DMS114 treated with DMSO at 0.1 percent for 48 hours (cell line): Measurements from ENCODE around the gene NR2C2AP.

Source experiments
- DNase-seq: peaks from one replicate; lab custom pipeline; 2025; ENCODE audit not compliant: unreplicated experiment; lab: John Stamatoyannopoulos, UW

The NR2C2AP gene

DNA sequence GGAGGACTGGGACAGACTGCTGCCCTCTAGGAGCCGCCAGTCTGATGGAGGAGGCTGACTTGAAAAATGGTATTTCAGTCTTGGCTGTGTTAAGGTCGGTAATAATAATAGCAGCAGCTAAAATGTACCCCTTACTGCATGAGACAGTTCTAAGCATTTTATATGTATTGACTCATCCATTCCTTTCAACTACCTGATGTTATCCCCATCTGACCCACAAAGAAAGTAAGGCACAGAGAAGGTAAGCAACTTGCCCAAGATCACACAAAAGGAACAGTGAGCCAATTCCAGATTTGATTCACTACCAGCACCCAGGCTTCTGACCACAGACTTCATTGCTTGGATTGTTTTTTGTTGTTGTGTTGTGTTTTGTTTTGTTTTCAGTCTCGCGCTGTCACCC, 12.6 kb upstream of the NR2C2AP start:
- DNase-seq: no peak

- DNase-seq: no peak
Observed at GRCh38 chr19:19214892-19215291, 11.7 kb upstream of the NR2C2AP start.

DNA sequence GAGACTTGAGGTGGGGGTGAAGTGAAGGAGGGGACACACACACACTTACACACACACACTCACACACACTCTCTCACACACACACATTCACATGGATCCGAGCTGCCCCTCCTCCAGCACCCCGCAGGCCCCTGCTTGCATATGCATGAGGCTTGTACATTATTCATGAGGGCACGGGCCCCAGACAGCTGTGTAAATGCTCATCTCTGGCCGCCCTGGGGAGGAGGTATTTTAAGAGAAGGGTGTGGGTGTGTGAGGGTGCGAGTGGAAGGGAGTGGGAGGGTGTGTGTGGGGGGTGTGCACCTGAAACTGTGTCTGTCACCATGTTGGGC, 10.9 kb upstream of the NR2C2AP start:
- no peak for DNase-seq

- DNase-seq: no peak
Observed at GRCh38 chr19:19213426-19214158, 10.4 kb upstream of the NR2C2AP start.

GRCh38 chr19:19212916-19213315, 9.7 kb upstream of the NR2C2AP start:
- no peak for DNase-seq

DNA sequence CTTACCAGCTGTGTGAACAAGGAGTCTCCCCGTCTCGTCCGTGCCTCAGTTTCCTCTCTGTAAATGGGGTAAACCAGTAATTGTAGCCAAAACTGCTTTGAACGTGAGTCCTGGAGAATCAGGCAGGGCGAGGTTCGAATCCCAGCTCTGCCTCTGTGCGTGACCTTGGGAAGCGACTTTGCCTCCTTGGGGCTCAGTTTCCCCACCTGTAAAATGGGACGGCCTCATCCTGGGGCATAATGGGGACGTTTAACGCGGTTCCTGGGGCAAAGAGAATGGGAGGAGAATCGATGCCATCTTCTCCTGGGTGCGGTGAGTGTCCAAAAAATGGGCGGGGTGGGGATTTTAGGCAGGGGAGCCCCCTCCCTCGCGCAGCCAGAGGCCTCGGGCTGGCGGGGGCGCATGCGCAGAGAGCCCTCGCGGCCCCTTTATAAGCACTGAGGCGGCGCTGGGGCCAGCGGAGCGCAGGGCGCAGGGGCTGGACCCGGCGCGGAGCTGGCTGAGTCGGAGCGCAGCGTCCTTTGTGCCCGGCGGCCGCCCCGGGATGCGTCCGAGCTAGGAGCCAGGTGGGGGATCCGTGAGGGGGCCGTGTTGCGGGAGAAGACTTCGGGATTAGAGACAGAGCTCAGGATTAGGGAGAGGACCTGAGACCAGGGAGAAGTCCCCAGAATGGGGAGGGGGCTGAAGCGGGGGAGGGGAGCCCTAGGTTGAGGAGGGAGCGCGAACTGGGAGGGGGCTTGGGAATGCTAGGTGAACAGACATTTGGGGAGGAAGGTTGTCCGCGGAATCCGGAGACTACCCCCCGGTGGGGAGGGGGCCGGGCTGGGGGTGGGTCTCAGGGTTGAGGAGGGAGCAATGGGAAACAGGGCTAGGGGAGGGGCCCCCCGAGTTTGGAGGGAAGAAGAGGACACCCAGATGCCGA, 8.5 kb upstream of the NR2C2AP start, which contains the start of gene NCAN:
TSS of gene NCAN (plus strand) at position 460 of the 922 bp plus-strand sequence. CDS start 4,996 bp downstream, outside the sequence.
- peak; percentile 19 for DNase-seq

DNA sequence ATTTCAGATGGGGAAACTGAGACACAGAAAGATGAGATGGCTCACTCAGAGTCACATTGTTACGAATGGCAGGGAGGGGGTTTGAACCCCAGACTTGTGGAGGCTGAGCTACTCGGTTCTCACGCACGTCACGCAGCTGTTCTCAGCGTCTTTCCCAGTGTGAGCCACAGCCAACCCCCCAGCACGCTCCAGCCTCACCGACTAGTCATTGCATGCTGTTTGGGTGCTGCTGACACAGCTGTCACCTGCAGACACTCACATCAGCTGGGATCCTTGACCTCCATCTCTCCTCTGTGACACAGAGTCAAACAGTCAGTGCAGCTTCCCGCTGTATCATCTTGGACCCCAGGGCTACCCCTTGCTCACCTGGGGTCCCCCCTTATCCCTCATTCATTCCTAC, 6.2 kb upstream of the NR2C2AP start:
- no peak for DNase-seq

GRCh38 chr19:19207637-19208572, 4.7 kb upstream of the NR2C2AP start:
- no peak for DNase-seq

GRCh38 chr19:19206938-19207337, 3.7 kb upstream of the NR2C2AP start:
- no peak for DNase-seq

- no peak for DNase-seq
Observed at GRCh38 chr19:19205416-19206410, 2.5 kb upstream of the NR2C2AP start.

GRCh38 chr19:19204181-19204580, 967 bp upstream of the NR2C2AP start:
- DNase-seq: no peak

DNA sequence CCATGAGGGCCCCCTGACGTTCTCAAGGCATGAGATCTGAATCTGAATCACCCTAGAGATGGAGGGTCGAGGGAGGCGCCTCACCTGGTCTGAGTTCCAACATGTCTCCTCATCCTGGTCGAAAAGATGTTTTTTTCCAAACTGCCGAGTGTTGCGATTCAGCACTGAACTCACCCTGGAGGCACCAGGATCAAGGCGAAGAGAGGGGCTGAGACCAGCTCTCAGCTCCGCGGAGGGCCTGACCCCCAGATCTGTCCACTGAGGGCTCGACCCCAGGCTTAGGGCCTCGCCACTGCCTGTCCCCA, 555 bp downstream of the NR2C2AP start:
- no peak for DNase-seq

DNA sequence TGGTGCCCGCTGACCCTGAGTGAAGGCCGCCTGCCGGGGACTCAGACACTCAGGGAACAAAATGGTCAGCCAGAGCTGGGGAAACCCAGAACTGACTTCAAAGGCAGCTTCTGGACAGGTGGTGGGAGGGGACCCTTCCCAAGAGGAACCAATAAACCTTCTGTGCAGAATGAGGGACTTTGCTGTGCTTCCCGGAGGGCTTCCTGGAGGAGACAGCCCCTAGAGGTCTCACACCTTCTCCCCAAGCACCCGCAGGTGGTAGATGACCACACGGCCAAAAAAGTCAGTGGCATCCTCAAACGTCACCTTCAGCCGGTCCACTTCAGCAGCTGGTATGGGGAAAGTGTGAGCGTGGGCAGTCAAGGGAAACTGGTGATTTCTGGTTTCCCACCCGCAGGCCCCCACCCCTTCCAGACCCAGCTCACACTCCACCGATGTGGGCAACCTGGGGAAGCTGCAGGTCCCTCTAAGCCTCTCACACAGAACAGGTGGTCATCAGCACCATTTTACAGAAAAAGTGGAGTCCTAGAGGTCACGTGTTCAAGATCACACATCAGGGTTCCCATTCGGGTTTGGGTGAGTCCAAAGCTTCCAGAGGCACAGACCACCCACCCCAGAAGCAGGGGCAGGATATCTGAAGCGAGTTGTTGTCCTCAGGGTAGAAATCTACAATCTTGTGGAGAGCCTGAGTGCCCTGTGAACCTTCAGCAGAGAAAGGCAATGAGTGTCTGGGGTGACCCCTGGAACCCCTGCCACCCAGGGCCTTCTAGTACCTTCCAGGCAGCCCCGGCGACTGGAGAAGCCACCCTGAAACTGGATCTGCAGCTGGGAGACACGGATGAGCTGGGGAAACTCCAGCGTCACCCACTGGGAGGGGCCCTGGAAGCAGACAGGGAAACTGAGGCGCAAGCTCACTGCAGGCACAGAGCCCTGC, 1.2 kb downstream of the NR2C2AP start:
- no peak for DNase-seq

GRCh38 chr19:19193926-19194325, 9.3 kb downstream of the NR2C2AP start:
- DNase-seq: no peak

DNA sequence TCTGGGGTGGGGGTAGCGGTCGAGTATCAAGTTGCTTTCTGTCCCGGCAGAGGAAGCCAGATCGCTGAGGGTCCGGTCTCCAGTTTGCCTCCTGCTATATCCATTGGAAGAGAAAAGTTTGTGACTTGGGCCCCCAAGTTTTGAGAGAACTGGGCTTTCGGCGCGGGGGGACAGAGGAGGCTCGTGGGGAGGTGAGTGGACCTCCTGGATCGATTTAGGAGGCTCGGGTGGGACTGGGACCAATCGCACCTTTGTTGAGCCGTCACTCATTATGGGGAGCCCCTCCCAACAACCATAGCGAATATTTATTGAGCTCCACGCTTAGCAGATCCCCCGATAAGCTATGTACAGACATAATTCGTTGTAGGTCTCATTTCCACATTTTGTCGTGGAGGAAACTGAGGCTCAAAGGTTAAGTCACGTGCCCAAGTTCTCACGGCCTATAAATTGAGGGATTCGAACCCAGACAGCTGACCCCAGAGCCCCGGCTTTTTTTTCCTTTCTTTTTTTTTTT, 10.2 kb downstream of the NR2C2AP start:
- no peak for DNase-seq

- peak; percentile 99 for DNase-seq
Observed at GRCh38 chr19:19192078-19192882, 10.9 kb downstream of the NR2C2AP start, which contains the start of the genes BORCS8 and RFXANK. Gene BORCS8, minus strand, starts transcription at chr19:19192152. Its CDS starts 35 bp downstream, at chr19:19192117. Gene RFXANK, plus strand, starts transcription at chr19:19192258. Its CDS starts 1,689 bp downstream, at chr19:19193947.

- no peak for DNase-seq
Observed at GRCh38 chr19:19191768-19192077, 11.5 kb downstream of the NR2C2AP start.

GRCh38 chr19:19186742-19187141, 16.5 kb downstream of the NR2C2AP start:
- DNase-seq: no peak
